ENCODE data around the gene MSI2.
A peak's percentile ranks its signal among the peaks of the same experiment; 100 is the strongest.

MSI2 gene

DNA sequence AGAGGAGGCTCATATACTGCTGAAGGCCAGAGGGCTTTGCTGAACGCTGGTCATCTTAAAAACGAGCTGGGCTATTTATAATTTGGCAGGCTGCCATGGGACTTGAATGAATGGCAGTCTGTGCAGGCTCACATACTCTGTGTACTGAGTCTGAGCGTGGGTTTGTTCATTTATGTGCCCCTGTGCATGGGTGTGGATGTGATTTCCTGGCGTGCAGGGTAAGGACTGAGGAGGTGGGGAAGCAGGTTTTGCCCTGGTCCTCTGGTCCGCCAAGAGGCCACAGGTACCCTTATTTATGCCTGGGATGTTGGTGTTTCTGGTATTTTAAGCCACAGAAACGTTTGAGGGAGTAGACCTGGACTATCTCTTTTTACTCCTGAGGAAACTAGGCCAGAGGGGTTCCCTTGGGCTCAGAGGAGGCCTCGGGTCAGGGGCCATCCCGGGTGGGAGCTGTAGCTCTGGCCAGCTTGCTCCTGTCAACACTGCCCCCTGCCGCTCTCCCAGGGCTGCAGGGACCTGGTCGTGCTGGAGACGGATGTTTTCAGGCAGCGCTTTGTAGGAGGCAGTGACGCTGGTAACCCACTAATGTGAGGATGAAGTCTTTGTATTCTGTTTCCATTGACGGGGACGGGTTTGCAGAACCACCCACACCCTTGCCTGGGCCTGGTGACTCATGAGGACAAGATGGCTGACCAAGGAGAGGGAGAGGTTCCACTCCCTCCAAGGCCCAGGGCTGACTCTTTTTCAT is 184.4 kb downstream of the MSI2 start:
- peak; percentile 95 for DNase-seq (ENCODE audit: low read depth)

DNA sequence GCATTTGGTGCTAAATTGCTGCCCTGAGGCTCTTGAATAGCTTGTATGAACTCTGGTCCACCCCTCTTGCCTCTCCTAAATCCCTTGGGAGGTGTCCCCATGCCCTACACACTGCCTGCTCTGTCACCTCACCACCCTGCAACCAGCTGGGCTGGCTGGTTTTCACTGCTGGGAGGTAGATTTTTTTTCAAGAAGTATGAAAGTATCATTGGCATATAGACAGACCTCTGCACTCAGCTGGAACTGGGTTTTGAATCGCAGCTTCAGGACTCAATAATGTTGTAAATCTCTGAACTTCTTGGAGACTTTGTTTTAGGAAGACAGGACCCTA is 184.9 kb downstream of the MSI2 start:
- DNase-seq (ENCODE audit: low read depth) = no peak

DNA sequence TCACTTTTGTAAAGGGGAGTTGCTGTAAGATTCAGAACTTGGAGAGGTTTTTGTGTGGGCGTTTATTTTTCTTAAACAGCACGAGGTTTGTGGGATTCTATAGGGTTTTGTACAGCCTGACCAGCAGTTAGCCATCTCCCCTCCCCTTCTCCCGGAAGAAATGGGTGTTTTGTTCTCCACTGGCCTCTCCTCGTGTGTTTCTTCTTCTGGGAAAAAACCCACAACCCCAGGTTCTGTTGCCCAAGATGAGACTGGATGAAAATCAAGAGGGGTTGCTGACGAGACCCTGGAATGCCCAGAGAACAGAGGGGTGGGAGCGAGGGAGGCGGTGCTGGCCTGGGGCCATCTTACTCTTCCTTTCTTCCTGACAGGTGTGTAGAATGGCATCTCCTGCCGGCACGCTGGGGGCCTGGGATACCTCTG is 186.1 kb downstream of the MSI2 start:
- peak; percentile 80 for DNase-seq (ENCODE audit: low read depth)

DNA sequence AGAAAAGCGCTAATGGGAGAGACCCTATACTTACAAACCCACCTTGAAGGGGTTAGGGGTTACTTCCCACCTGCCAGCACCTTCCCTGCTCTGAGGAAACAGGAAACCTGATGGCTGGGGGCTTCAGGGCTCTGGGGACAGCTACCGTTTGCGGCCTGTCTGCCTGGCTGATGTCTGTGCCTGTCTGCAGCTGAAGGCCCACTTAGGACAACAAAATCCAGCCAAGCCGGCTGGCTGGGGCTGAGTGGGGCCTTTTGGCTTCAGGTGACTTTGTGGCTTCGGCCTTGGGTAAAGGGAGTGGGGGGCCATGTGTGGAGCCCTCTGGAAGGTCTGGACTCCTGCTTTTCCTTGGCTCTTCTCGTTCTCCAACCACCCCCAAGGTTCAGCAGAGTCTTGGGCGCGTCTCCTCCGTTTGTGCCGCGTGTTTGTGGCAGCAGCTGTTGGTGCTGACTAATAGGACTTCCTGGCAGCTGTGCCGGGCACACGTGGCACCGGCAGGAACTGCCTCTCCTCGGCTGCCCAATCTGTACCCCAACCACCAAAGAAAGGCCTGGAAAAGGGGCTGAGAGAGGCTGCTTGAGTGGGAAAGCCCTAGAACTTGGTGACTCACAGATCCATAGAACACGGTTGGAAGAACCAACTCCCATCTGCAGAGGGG is 186.7 kb downstream of the MSI2 start:
- DNase-seq (ENCODE audit: low read depth) = peak; percentile 61

DNA sequence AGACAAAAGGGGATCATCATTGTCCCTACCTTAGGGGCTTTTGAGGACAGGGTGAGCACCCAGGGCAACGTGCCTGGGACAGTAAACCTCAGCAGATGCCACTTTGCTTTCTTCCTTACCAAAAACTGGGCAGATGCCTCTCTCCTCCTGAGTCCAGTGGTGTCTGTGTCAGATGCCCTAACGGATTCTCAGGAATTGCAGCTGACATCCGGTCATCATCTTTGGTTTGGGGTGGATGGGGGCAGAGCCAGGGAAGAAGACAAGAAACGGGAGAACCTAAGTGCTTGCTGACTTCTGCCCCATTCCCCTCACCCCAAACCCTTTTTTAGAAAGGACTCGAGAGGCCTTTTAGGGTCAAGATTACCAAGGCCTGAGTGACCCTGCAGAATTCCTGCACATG is 187.5 kb downstream of the MSI2 start:
- DNase-seq (ENCODE audit: low read depth) = no peak

DNA sequence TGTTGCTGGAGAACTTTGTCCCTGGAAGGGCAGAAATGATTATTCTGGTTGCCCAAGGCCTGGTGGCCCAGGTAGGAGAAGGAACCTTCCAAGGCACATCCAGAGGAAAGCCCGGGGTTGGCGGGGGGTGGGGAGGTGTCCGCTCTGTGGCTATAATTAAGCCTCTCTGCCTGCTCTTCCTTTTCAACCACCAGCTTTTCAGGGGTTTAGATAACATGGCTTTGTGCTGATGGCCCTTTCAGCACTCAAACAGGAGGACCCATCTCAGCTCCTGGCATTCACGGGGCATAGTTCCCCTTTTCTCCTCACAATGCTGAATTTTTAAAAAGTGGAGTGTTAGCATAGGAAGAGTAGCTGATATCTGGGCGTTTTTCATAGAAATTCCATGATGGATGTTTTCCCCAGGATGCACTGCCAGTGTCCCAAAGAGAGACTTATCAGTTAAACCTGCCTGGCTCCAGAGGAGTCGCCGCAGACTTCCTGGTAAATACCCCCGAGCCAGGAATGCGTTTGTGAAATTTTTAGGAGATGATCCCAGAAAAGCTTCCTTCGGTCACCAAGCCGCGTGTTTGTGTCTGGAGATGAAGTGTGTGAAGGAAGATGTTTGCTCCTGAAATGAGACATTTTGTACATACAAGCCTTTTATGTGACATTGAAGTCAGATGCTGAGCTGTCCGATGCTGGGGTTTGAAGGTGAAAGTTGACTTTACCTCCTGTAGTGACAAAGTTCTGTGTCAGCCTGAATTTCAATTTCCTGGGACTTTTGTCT is 188.5 kb downstream of the MSI2 start:
- peak; percentile 39 for DNase-seq (ENCODE audit: low read depth)

DNA sequence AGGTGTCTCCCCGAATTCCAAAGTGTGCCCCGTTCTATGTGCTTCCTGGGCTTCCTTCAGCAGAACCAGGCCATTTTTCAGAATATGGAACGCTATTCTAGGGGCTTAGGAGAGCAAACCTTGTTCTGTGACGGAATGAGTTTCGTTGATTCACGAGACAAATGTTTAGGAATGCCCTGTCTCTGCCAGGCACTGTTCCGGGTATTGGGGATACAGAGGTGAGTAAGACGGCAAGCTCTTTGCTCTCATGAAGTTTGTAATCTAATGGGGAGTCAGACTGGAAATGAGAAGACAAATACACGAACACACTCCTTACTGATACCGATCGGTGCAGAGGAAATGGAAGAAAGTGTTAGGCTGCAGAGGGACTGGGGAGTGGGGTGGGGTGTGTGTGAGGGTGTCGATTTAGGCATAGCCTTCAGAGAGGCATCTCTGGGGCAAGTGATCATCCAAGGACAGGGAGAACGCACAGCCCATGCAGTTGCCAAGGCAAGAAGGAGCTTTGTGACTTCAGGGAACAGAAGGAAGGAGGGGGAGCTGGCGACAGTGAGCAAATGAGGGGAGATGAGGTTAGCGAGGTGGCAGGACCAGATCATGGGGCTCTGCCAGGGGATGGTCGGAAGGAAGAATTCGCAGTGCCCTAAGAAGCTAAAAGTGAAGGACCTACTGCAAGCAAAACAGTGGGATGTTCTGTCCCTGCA is 189.6 kb downstream of the MSI2 start:
- peak; percentile 82 for DNase-seq (ENCODE audit: low read depth)

DNA sequence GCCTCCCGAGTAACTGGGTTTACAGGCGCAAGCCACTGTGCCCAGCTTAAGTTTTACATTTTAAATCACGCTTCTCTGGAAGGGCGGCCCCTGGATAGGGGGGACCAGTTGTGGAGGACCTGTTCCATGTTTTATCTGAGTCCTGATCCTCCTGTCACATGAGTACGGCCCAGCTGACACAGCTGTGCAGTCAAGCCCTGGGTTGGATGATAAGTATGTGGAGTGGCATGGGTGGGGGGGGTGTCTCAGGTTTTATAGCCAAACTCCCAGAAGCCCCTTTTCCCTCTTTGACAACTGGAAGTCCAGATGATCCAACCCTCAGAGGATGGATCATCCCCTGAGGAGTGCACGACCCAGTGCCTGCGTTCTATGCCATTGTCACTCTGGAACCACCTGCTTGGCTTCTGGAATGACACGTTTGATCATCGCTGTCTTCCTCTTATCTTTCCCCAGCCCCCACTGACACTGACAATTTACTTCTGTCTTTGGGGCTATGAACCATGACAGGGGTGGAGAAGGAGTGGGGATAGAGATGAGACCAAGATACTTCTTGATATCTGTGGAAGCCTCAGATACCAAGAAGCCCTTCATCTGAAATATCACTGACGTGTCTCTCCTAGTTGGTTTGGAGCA is 191.2 kb downstream of the MSI2 start:
- no peak for DNase-seq (ENCODE audit: low read depth)

DNA sequence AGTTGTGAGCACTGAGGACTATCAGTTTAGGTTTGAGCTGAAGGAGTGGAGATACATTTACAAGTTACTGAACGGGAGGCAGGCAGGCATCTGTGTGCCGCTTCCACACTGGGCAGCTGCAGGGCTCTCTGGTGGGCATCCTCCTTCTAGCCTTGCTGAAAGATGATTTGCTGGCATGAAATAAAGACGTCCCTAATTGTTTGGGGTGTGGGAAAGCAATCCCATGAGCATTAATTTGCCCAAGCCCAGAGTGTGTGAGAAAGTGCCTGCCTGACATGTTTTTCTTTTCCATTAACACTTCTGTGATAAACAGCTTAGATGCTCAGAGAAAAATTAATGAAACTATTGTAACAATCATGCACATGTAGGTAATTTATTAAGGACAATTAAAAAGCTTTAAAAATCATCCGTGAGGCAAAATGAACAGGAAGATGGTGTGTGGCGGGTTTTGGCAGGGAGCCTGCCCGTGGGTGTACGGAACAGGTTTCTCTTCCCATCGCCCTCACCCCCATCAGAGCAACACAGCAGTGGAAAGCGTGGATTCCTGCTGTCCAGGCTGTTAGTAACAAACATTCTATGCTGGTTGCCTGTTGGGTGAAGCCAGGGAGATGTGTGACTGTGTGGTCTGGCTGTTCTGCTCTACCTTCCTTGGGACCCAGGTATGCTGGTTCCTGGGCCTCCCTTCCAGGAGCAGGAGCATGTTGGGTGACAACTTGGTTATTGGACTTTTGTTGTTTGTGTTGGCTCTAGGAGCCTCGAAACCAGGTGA is 191.9 kb downstream of the MSI2 start:
- DNase-seq (ENCODE audit: low read depth) = peak; percentile 39

DNA sequence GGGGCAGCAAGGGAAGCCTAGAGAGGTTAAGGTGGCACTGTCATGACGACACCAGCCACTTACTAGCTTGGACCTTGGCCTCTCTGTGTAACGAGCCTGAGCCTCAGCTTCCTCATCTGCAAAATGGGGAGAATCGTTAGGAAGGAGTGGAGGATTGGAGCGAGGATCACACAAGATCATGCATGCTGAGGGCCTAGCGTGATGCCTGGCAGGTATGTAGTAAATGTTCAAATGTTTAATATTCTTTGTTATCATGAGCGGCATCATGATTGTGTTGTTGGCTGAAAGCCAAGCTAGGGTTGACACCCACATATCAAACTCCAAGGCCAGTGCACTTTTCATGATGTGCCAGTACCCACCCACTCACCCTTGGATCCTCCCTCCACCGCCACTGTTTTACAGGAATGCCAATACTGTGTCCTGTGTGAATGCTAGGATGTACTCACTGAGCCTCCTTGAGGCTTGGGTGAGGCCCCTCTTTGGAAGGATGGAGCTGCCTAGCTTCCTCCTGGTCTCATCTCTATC is 192.5 kb downstream of the MSI2 start:
- DNase-seq (ENCODE audit: low read depth) = no peak

DNA sequence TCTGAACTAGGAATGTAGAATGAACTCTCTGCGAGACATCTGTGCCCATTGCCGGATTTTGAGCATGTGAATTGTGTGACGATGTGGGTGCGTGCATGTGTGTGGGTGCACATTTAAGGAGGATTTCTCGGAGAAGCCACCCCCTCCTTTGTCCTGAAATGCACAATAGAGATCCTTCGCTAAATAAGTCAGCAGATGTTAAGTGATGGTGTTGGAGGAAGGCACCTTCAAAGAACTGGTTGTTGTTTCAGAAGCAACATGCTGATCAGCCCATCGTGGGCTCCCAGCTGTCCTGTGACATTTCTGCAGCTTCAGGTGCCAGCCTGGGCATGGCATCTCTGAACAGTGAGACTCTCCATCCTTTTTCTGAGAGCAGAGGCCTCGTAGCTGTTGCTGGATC is 194.9 kb downstream of the MSI2 start:
- DNase-seq (ENCODE audit: low read depth) = no peak

DNA sequence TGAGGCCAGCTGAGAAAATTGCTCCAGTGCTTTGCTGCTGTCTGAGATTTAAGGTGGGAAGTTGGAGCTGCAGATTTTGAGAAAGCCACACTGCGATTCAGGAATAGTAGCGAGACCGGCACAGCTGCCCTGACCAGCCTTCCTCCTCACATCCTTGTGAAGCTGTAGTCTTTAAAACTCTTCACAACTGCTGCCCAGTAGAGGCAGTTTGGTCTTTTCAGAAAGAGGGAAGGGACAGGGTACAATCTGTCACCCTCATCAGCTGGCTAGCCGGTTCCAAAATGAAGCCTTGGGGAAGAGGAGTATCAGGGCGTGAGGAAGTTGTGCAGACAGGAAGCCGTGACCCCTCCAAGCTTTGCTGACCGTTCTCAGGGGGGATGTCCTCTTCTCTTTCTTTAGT is 195.3 kb downstream of the MSI2 start:
- DNase-seq (ENCODE audit: low read depth) = no peak

DNA sequence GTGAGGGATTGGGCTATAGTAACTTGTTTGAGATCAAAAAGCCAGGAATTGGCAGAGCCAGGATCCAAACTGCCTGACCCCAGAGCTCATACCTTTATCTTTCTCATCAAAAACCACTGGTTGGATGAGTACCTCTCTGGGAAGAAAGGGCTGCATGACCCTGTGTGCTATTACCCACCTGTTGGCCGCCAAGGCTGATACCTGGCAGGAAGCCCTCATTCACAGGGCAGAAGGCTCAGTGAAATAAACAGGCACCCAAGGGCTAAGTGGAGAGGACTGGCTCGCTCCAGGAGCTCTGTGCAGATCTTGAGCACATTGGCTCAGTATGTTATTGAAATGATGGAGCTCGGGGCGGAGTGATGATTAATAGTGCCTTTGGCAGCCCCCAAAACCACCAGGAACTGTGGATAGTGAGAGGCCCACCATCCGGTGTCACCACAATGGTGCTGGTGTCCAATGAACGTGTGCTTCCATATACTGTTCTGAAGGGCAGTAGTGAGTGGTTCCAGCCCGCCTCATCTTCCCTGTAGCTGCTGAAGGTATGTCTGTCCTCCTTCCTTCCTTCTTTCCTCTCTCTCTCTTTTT is 197.6 kb downstream of the MSI2 start:
- no peak for DNase-seq (ENCODE audit: low read depth)

DNA sequence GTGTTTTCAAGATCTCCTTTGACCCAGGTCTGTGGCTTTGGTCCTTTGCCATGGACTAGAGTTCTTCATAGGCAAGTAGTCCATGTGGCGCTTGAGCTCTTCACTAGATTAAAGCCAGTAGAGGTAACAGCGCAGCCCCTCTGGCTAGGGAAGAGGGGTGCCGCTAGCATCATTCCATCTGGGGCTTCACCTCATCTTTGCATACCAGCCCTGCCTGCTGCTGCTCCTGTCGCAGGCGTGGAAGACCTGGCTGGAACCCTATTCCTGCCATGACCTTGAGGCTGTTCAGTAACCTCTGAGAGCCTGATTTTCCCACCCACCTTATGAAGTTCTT is 198.4 kb downstream of the MSI2 start:
- DNase-seq (ENCODE audit: low read depth) = no peak

DNA sequence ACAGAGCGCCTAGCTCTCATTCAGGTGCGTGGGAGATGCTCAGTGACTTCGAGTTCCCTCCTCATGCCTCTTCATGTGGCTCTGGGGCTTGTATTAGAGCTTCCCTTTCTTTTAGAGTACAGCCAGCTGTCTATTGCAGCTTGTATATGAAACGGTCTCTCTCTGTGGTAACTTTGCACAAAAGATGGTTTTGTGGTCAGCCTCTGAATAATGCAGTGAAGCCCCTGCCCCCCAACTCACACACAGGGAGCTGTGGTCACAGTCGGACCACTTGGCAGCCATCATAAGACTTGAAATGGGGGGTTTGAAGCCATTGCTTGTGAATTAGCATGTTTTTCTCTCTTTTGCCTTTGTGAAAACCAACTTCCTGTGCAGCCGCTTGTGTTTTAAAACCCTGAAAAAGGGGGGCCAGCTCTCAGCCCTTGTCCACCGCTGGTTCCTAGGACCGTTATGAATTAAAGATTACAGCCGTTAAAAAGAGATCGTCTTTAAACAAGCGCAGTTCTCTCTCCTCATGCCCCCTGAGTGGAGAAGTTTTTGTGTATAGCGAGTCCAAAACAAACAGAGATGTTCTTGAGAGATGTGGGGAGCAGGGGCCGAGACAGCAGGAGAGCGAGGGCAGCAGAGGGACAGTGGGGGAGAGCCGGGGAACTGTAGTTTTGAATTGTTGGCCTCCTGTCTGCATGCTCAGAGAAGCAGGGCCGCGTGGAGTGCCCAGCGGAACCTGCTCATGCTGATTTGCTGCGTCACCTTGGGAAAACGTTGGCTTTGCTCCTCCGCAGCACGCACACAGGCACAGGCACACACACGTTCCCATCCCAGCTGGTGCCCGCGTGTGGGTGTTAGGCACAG is 199.0 kb downstream of the MSI2 start:
- DNase-seq (ENCODE audit: low read depth) = peak; percentile 72

DNA sequence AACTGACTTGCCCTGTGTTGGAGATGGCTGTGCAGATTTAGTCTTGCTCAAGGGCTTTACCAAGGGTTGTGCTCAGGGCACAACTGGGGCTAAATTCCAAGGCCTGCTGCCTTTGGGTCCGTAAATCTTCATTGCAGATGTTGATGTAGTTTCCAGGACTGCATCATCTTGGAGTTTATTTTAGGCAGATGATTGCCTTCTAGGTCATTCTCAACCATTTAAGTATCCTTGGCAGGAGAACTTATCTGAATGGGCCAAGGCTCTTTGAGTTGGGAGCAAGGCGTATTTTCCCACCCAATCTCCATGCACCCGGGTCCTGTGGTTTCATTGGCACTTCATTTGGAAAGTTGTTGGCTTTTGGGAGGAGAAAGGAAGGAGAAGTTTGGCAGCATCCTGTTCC is 200.3 kb downstream of the MSI2 start:
- DNase-seq (ENCODE audit: low read depth) = no peak

DNA sequence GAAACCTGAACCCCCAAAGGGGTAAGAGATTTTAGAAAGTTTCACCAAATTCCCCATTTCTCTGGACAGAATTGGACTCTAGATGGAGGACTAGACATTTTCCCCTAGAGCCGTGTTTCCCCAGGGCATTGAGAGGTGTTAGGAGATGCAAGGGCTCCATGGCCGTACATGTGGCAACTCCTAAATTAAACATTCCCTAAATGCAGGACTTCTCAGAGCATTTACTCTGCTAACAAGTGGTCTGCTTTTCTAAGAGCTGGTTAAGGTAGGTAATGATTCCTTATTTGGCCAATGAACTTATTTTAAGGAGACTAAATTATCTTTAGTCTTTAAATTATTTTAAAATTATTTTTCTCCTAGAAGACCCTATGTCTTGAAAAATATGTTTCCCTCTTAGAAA is 200.9 kb downstream of the MSI2 start:
- no peak for DNase-seq (ENCODE audit: low read depth)

DNA sequence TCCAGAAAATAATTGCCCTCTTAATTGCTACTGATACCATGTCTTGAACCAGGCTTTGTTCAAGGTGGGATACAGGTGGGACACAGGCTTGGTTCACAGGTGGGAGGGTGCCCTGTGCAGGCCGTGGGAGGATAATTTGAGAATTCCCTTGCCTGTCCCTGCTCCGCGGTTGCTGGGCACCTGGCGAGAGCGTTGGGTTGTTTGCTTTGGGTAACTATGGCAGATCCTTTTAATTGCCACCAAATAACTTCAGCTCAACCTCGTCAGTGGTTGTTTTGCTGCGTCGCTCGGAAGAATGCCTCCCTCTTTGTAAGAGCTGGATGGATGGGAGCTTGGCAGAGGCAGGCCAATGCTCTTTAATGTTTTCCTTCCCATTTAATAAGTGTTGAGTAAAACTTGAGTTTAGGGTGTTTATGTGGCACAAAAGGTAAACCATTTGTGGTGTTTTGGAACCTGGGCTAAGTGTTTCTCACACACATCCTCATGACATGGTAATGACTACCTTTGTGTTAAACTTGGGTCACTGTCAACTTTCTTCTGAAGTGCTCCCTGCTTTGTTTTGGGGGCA is 202.5 kb downstream of the MSI2 start:
- DNase-seq (ENCODE audit: low read depth) = no peak

DNA sequence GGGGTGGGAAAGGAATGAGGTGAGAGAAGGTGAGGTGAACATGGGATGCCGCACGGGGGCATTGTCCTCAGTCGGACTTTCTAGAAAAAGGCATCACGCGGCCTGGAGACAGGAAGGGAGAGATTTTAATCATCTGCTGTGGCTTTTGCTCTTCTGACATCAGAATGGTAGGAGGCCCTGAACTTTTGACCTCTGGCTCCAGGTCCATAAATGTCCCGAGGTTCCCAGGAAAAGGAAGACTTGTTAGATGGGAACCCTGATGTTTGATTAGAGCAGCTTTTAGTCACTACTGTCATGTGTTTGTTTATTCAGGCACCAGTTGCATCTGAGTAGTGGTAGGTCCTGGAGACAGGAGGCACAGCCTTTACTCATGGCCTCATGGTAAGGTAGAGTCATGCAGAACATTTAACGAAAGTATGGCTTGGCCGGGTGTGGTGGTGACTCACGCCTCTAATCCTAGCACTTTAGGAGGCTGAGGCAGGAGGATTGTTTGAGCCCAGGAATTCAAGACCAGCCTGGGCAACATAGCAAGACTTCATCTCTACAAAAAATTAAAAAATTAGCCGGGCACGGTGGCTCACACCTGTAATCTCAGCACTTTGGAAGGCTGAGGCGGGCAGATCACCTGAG is 203.1 kb downstream of the MSI2 start:
- DNase-seq (ENCODE audit: low read depth) = peak; percentile 84
